Measurements from ENCODE around the gene POLR2F.

DNA sequence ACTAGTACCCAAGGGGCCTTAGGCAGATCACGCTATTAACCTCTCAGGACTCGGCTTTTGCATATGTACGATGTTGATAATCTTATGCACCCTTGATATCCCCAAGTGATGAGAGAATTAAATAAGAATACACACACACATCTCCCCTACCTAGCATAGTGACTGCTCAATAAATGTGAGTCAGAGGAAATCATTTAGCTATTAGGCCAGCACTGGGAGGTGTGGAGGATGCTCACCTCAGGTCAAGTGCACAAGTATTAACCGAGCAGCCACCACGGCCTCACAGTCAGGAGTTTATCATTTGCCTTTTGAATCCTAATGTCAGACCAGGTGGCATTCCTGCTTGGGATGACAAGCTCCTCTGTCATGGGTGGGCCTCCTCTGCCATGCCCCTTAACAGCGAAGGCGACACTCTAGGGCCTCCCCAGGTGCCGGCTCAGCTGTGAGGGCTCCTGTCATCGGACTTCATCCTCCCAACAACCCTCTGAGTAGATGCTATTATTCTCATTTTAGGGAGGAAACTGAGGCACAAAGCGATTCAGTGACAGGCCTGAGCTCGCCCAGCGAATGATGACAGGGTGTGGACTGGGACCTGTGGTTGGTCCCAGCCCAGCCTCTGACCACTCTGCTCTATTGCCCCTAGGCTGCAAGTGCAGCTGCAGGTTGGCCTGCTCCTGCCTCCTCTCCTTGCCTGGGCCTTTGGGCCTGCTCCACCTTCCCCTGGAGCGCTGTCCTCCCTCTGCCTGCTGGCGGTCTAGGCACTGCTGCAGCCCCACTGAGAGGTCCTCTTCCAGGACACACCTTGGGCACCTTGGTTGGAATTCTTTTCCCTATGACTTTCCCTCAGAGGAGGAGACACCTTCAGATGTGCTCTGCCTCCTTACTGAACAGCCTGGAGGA is 35.9 kb downstream of the POLR2F start:
- TF ChIP-seq, protein P1, sequence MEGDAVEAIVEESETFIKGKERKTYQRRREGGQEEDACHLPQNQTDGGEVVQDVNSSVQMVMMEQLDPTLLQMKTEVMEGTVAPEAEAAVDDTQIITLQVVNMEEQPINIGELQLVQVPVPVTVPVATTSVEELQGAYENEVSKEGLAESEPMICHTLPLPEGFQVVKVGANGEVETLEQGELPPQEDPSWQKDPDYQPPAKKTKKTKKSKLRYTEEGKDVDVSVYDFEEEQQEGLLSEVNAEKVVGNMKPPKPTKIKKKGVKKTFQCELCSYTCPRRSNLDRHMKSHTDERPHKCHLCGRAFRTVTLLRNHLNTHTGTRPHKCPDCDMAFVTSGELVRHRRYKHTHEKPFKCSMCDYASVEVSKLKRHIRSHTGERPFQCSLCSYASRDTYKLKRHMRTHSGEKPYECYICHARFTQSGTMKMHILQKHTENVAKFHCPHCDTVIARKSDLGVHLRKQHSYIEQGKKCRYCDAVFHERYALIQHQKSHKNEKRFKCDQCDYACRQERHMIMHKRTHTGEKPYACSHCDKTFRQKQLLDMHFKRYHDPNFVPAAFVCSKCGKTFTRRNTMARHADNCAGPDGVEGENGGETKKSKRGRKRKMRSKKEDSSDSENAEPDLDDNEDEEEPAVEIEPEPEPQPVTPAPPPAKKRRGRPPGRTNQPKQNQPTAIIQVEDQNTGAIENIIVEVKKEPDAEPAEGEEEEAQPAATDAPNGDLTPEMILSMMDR (IDR thresholded peaks at IDR 0.05) = no peak
- TF ChIP-seq ZFX (IDR thresholded peaks at IDR 0.05; ENCODE audit: borderline replicate concordance) = no peak

Measured in 22Rv1 (cell line).